OCI-LY7 (cell line): Measurements from ENCODE around the gene PDS5B. TPM values are rescaled to one million over a fixed set of nuclear protein-coding genes. Genes with fewer than 3 reads are reported as not detected.

ENCODE experiments used
- BruUV-seq: library from RNA; stranded (reverse); fragments of 400-500 nt; replicated peaks from 2 replicates; lab custom pipeline; 2021; lab: Mats Ljungman, UMichigan
- CTCF ChIA-PET: fragments of 300-600 bp; sonication (Branson Sonifier 250); formaldehyde crosslinking; loops from one replicate; lab custom pipeline; 2022; ENCODE audit warnings: antibody characterized with exemption; ENCODE audit not compliant: unreplicated experiment; lab: Charles Lee
- POLR2A ChIA-PET: fragments of 300-600 bp; sonication (Branson Sonifier 250); formaldehyde crosslinking; loops from one replicate; lab custom pipeline; 2022; ENCODE audit warnings: antibody characterized with exemption; lab: Charles Lee
- DNase-seq: peaks from one replicate; pipeline ENCODE4 v3.0.0-alpha.2; 2015; ENCODE audit warnings: low spot score
- H2AFZ ChIP-seq: fragments of 200-600 bp; sonication (generic), shearing (Covaris generic); 2 replicates; pipeline ENCODE4 v1.6.1; 2014; ENCODE audit warnings: mild to moderate bottlenecking, antibody characterized with exemption, low read length, moderate library complexity
- H3K27ac ChIP-seq: fragments of 200-600 bp; sonication (generic); 2 replicates; pipeline ENCODE4 v1.5.1; 2014; ENCODE audit warnings: mixed run types, low read depth, mild to moderate bottlenecking, moderate library complexity, low read length, inconsistent platforms; ENCODE audit not compliant: poor library complexity, severe bottlenecking
- H3K36me3 ChIP-seq: fragments of 200-600 bp; sonication (generic); 2 replicates; pipeline ENCODE4 v1.6.1; 2014; ENCODE audit warnings: mild to moderate bottlenecking, antibody characterized with exemption, low read length, moderate library complexity, mixed read lengths; ENCODE audit not compliant: insufficient read depth
- H3K4me1 ChIP-seq: fragments of 200-600 bp; sonication (generic); 2 replicates; pipeline ENCODE4 v1.5.1; 2014; ENCODE audit warnings: mild to moderate bottlenecking, low read length; ENCODE audit not compliant: insufficient read depth, poor library complexity, severe bottlenecking
- H3K4me2 ChIP-seq: fragments of 200-600 bp; sonication (generic); 2 replicates; pipeline ENCODE4 v1.6.1; 2014; ENCODE audit warnings: mild to moderate bottlenecking, low read length
- H3K4me3 ChIP-seq: fragments of 200-600 bp; sonication (generic); 2 replicates; pipeline ENCODE4 v1.5.1; 2014; ENCODE audit warnings: mild to moderate bottlenecking, low read depth, low read length; ENCODE audit not compliant: poor library complexity, severe bottlenecking
- H3K79me2 ChIP-seq: fragments of 200-600 bp; sonication (generic); 2 replicates; pipeline ENCODE4 v1.6.1; 2016; ENCODE audit warnings: low read depth, mild to moderate bottlenecking, low read length, moderate library complexity, mixed read lengths; ENCODE audit not compliant: insufficient read depth
- H3K9me2 ChIP-seq: fragments of 200-600 bp; sonication (generic); 2 replicates; pipeline ENCODE4 v1.6.1; 2016; ENCODE audit warnings: mild to moderate bottlenecking, low read length, mixed read lengths; ENCODE audit not compliant: insufficient read depth
- H3K9me3 ChIP-seq: fragments of 200-600 bp; sonication (generic); 2 replicates; pipeline ENCODE4 v1.6.1; 2014; ENCODE audit warnings: mild to moderate bottlenecking, mixed run types, low read length, mixed read lengths
- H4K20me1 ChIP-seq: fragments of 200-600 bp; sonication (generic); 2 replicates; pipeline ENCODE4 v1.6.1; 2014; ENCODE audit warnings: mild to moderate bottlenecking, antibody characterized with exemption, low read length, moderate library complexity, mixed read lengths; ENCODE audit not compliant: insufficient read depth
- EZH2phosphoT487 ChIP-seq: fragments of 200-600 bp; sonication (generic); IDR thresholded peaks from 2 replicates; pipeline ENCODE4 v1.6.1; 2018; ENCODE audit warnings: low read depth, borderline replicate concordance, mild to moderate bottlenecking, mixed run types, antibody characterized with exemption, low read length, moderate library complexity, mixed read lengths
- intact Hi-C: fragments of 100-400 bp; cut with micrococcal nuclease; formaldehyde crosslinking; loops from one replicate; pipeline ENCODE4 v1.10.0; 2022; ENCODE audit not compliant: unreplicated experiment
- total RNA-seq, 2 experiments: library from RNA; depleted of rRNA in 1 of 2; stranded (reverse); fragments of >200 nt in 1 of 2; shearing (Covaris generic) in 1 of 2; gene quantifications; 2 replicates each; pipeline ENCODE4 v1.2.3, GENCODE V29; 2014 to 2022
- TF ChIP-seq, protein P1 (sequence below): fragments of 200-600 bp; sonication (generic); conservative IDR thresholded peaks from 2 replicates; pipeline ENCODE4 v1.5.1; 2014; ENCODE audit warnings: mild to moderate bottlenecking, antibody characterized with exemption, low read length, moderate library complexity, mixed read lengths

PDS5B gene
- total RNA-seq, 2 experiments from 2014 or later: 34.1 to 70.4 TPM

DNA sequence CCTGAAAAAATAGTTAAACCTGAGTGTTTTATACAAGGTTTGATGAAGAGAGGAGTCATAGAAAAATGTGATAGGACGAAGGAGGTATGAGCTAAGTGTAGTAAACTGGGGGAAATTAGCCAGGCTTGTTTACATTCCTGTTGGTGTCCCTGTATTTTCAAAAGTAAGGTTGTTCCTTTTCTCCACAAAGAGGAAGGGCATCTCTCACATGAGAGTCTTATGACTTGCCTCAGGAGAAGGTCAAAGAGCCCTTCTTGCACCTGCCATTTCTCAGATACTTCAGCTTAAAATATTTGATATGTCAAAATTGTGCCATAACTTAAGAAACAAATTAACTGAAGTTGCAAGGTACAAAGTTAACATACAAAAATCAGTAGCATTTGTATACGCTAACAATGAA, 44.0 kb upstream of the PDS5B start:
- H3K9me3 ChIP-seq: no peaks in the 10 kb centered on the region
- ChIA-PET CTCF (no interaction called here), POLR2A (no interaction called here)
- intact Hi-C loops: no loop called here
- H2AFZ ChIP-seq: no peak overlapping the region
- BruUV-seq: no TSS peak
- peaks cover 10% of the 10 kb centered on the region for H3K4me1 ChIP-seq
- H3K4me3 ChIP-seq: no peak overlapping the region
- H4K20me1 ChIP-seq: no peaks in the 10 kb centered on the region
- no peak for DNase-seq
- no peaks in the 10 kb centered on the region for H3K36me3 ChIP-seq
- peaks cover 11% of the 10 kb centered on the region for H3K79me2 ChIP-seq
- H3K9me2 ChIP-seq: no peaks in the 10 kb centered on the region
- TF ChIP-seq, protein P1, sequence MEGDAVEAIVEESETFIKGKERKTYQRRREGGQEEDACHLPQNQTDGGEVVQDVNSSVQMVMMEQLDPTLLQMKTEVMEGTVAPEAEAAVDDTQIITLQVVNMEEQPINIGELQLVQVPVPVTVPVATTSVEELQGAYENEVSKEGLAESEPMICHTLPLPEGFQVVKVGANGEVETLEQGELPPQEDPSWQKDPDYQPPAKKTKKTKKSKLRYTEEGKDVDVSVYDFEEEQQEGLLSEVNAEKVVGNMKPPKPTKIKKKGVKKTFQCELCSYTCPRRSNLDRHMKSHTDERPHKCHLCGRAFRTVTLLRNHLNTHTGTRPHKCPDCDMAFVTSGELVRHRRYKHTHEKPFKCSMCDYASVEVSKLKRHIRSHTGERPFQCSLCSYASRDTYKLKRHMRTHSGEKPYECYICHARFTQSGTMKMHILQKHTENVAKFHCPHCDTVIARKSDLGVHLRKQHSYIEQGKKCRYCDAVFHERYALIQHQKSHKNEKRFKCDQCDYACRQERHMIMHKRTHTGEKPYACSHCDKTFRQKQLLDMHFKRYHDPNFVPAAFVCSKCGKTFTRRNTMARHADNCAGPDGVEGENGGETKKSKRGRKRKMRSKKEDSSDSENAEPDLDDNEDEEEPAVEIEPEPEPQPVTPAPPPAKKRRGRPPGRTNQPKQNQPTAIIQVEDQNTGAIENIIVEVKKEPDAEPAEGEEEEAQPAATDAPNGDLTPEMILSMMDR: no peak
- TF ChIP-seq EZH2phosphoT487: no peak
- no peak overlapping the region for H3K27ac ChIP-seq
- H3K4me2 ChIP-seq: no peak overlapping the region

GRCh38 chr13:32545083-32545482, 41.2 kb upstream of the PDS5B start:
- Histone ChIP-seq H3K36me3 (no peaks in the 10 kb centered on the region), H3K4me1 (no peaks in the 10 kb centered on the region), H3K4me3 (no peak overlapping the region), H3K9me3 (no peaks in the 10 kb centered on the region), H2AFZ (no peak overlapping the region), H3K27ac (no peak overlapping the region), H3K9me2 (no peaks in the 10 kb centered on the region), H3K4me2 (no peak overlapping the region), H4K20me1 (no peaks in the 10 kb centered on the region), H3K79me2 (no peaks in the 10 kb centered on the region)
- ChIA-PET CTCF (interaction anchor here (0.5 kb wide), 1 partner anchor 519 kb away, joined by 3 read pairs; no protein-coding TSS in a partner anchor), POLR2A (interaction anchor here (0.5 to 1.6 kb wide), 3 partner anchors 21 to 100 kb away, joined by 3 to 4 read pairs (median 4); no protein-coding TSS in a partner anchor)
- BruUV-seq: no TSS peak
- no peak for TF ChIP-seq EZH2phosphoT487
- TF ChIP-seq, protein P1: no peak
- intact Hi-C loops: no loop called here
- no peak for DNase-seq

- no peak for TF ChIP-seq EZH2phosphoT487
- TF ChIP-seq, protein P1: no peak
- no TSS peak for BruUV-seq
- intact Hi-C loops: no loop called here
Measured at GRCh38 chr13:32548837-32549236, 37.4 kb upstream of the PDS5B start.

More at GRCh38 chr13:32548837-32549236, 37.4 kb upstream of the PDS5B start:
- H4K20me1 ChIP-seq: no peaks in the 10 kb centered on the region
- no peak for DNase-seq
- no peak overlapping the region for H2AFZ ChIP-seq
- H3K4me3 ChIP-seq: no peak overlapping the region
- no peak overlapping the region for H3K27ac ChIP-seq
- no peaks in the 10 kb centered on the region for H3K9me2 ChIP-seq
- H3K9me3 ChIP-seq: no peaks in the 10 kb centered on the region
- H3K36me3 ChIP-seq: no peaks in the 10 kb centered on the region
- ChIA-PET CTCF (no interaction called here), POLR2A (no interaction called here)
- no peak overlapping the region for H3K4me2 ChIP-seq
- H3K4me1 ChIP-seq: no peaks in the 10 kb centered on the region
- no peaks in the 10 kb centered on the region for H3K79me2 ChIP-seq
